Measurements from ENCODE around the gene MAP4.
"Not testable (repeated sequence)": the region's sequence is repeated elsewhere in the genome, so short reads cannot be mapped to it uniquely, and the experiment has no call there.

The MAP4 gene

GRCh38 chr3:48016301-48016973, at the start of gene MAP4:
TSS of gene MAP4 (minus strand) at chr3:48016416. CDS start at chr3:47998860, 17,556 bp downstream.
- DNase-seq (ENCODE audit: low read depth, low spot score) = peak; percentile 55

GRCh38 chr3:48065035-48065434, 48.8 kb upstream of the MAP4 start:
- no peak for DNase-seq (ENCODE audit: low read depth, low spot score)

GRCh38 chr3:48064292-48064829, 48.1 kb upstream of the MAP4 start:
- DNase-seq (ENCODE audit: low read depth, low spot score) = no peak

GRCh38 chr3:48061586-48061985, 45.4 kb upstream of the MAP4 start:
- not testable (repeated sequence) for DNase-seq (ENCODE audit: low read depth, low spot score)

- no peak for DNase-seq (ENCODE audit: low read depth, low spot score)
Measured at GRCh38 chr3:48058091-48058490, 41.9 kb upstream of the MAP4 start.

GRCh38 chr3:48057521-48057920, 41.3 kb upstream of the MAP4 start:
- DNase-seq (ENCODE audit: low read depth, low spot score) = no peak

- DNase-seq (ENCODE audit: low read depth, low spot score) = no peak
Measured at GRCh38 chr3:48047841-48048464, 31.7 kb upstream of the MAP4 start.

GRCh38 chr3:48042071-48042760, 26.0 kb upstream of the MAP4 start:
- DNase-seq (ENCODE audit: low read depth, low spot score) = peak; percentile 33

- peak; percentile 92 for DNase-seq (ENCODE audit: low read depth, low spot score)
Measured at GRCh38 chr3:48039487-48040190, 23.4 kb upstream of the MAP4 start.

- DNase-seq (ENCODE audit: low read depth, low spot score) = peak; percentile 53
Measured at GRCh38 chr3:48038971-48039481, 22.8 kb upstream of the MAP4 start.

- peak; percentile 93 for DNase-seq (ENCODE audit: low read depth, low spot score)
Measured at GRCh38 chr3:48034000-48034516, 17.8 kb upstream of the MAP4 start.

GRCh38 chr3:48030188-48030587, 14.0 kb upstream of the MAP4 start:
- no peak for DNase-seq (ENCODE audit: low read depth, low spot score)

GRCh38 chr3:48026951-48027908, 11.0 kb upstream of the MAP4 start:
- DNase-seq (ENCODE audit: low read depth, low spot score) = no peak

GRCh38 chr3:48026098-48026497, 9.9 kb upstream of the MAP4 start:
- DNase-seq (ENCODE audit: low read depth, low spot score) = no peak

GRCh38 chr3:48024401-48024800, 8.2 kb upstream of the MAP4 start:
- DNase-seq (ENCODE audit: low read depth, low spot score) = no peak

- DNase-seq (ENCODE audit: low read depth, low spot score) = no peak
Measured at GRCh38 chr3:48023377-48023776, 7.2 kb upstream of the MAP4 start.

- DNase-seq (ENCODE audit: low read depth, low spot score) = no peak
Measured at GRCh38 chr3:48022178-48022577, 6.0 kb upstream of the MAP4 start.

GRCh38 chr3:48018841-48019240, 2.6 kb upstream of the MAP4 start:
- peak; percentile 60 for DNase-seq (ENCODE audit: low read depth, low spot score)

GRCh38 chr3:48015431-48016180, 610 bp downstream of the MAP4 start:
- DNase-seq (ENCODE audit: low read depth, low spot score) = peak; percentile 37

- DNase-seq (ENCODE audit: low read depth, low spot score) = no peak
Measured at GRCh38 chr3:48014358-48014757, 1.9 kb downstream of the MAP4 start.
